Measurements from ENCODE around the gene KCNN3.

KCNN3 gene

GRCh38 chr1:154784416-154784815 lies 85.7 kb downstream of the KCNN3 start:
- no peak for FAIRE-seq
- TF ChIP-seq POLR2A (IDR thresholded peaks at IDR 0.05; ENCODE audit: low read depth, low read length) = no peak

GRCh38 chr1:154783976-154784375 lies 86.1 kb downstream of the KCNN3 start:
- DNase-seq (ENCODE audit: insufficient read length, low spot score) = no peak
- TF ChIP-seq POLR2A (IDR thresholded peaks at IDR 0.05; ENCODE audit: low read depth, low read length) = no peak
- no peak for FAIRE-seq

More at GRCh38 chr1:154784416-154784815, 85.7 kb downstream of the KCNN3 start:
- no peak for DNase-seq (ENCODE audit: insufficient read length, low spot score)

GRCh38 chr1:154780541-154780940 lies 89.5 kb downstream of the KCNN3 start:
- DNase-seq (ENCODE audit: insufficient read length, low spot score) = no peak
- FAIRE-seq = no peak
- no peak for TF ChIP-seq POLR2A (IDR thresholded peaks at IDR 0.05; ENCODE audit: low read depth, low read length)

- TF ChIP-seq POLR2A (IDR thresholded peaks at IDR 0.05; ENCODE audit: low read depth, low read length) = no peak
- no peak for DNase-seq (ENCODE audit: insufficient read length, low spot score)
- FAIRE-seq = no peak
These were observed 90.4 kb downstream of the KCNN3 start for GRCh38 chr1:154779551-154780189.

GRCh38 chr1:154778944-154779343 lies 91.1 kb downstream of the KCNN3 start:
- no peak for DNase-seq (ENCODE audit: insufficient read length, low spot score)
- TF ChIP-seq POLR2A (IDR thresholded peaks at IDR 0.05; ENCODE audit: low read depth, low read length) = no peak
- no peak for FAIRE-seq

- no peak for FAIRE-seq
- no peak for DNase-seq (ENCODE audit: insufficient read length, low spot score)
- TF ChIP-seq POLR2A (IDR thresholded peaks at IDR 0.05; ENCODE audit: low read depth, low read length) = no peak
These were observed 91.8 kb downstream of the KCNN3 start for GRCh38 chr1:154778275-154778674.

GRCh38 chr1:154777781-154778180 lies 92.3 kb downstream of the KCNN3 start:
- DNase-seq (ENCODE audit: insufficient read length, low spot score) (no peak), FAIRE-seq (no peak)
- no peak for TF ChIP-seq POLR2A (IDR thresholded peaks at IDR 0.05; ENCODE audit: low read depth, low read length)

- no peak for FAIRE-seq
- DNase-seq (ENCODE audit: insufficient read length, low spot score) = no peak
- TF ChIP-seq POLR2A (IDR thresholded peaks at IDR 0.05; ENCODE audit: low read depth, low read length) = no peak
These were observed 92.9 kb downstream of the KCNN3 start for GRCh38 chr1:154777154-154777553.

- no peak for FAIRE-seq
- TF ChIP-seq POLR2A (IDR thresholded peaks at IDR 0.05; ENCODE audit: low read depth, low read length) = no peak
These were observed 94.2 kb downstream of the KCNN3 start for GRCh38 chr1:154775621-154776605.

GRCh38 chr1:154774175-154774855 lies 95.8 kb downstream of the KCNN3 start:
- no peak for FAIRE-seq
- no peak for TF ChIP-seq POLR2A (IDR thresholded peaks at IDR 0.05; ENCODE audit: low read depth, low read length)

More at GRCh38 chr1:154775621-154776605, 94.2 kb downstream of the KCNN3 start:
- no peak for DNase-seq (ENCODE audit: insufficient read length, low spot score)

GRCh38 chr1:154773551-154773950 lies 96.5 kb downstream of the KCNN3 start:
- DNase-seq (ENCODE audit: insufficient read length, low spot score) (no peak), FAIRE-seq (no peak)
- no peak for TF ChIP-seq POLR2A (IDR thresholded peaks at IDR 0.05; ENCODE audit: low read depth, low read length)

More at GRCh38 chr1:154774175-154774855, 95.8 kb downstream of the KCNN3 start:
- no peak for DNase-seq (ENCODE audit: insufficient read length, low spot score)

GRCh38 chr1:154772606-154773506 lies 97.2 kb downstream of the KCNN3 start:
- FAIRE-seq = no peak
- TF ChIP-seq POLR2A (IDR thresholded peaks at IDR 0.05; ENCODE audit: low read depth, low read length) = no peak
- DNase-seq (ENCODE audit: insufficient read length, low spot score) = no peak

GRCh38 chr1:154772056-154772455 lies 98.0 kb downstream of the KCNN3 start:
- no peak for TF ChIP-seq POLR2A (IDR thresholded peaks at IDR 0.05; ENCODE audit: low read depth, low read length)
- no peak for FAIRE-seq
- DNase-seq (ENCODE audit: insufficient read length, low spot score) = no peak

Measured in H54 (cell line).